HEK293 (cell line): ENCODE data around the gene SHC3.

Source experiments
- CTCF ChIA-PET: fragments of 350-600 bp; formaldehyde crosslinking; extraction: SDS; loops from one replicate; lab custom pipeline; 2021; ENCODE audit warnings: antibody characterized with exemption; lab: Yijun Ruan, JAX
- POLR2A ChIA-PET: fragments of 300-600 bp; formaldehyde crosslinking; extraction: SDS; loops from one replicate; lab custom pipeline; 2020; ENCODE audit warnings: antibody characterized with exemption, inconsistent platforms; lab: Yijun Ruan, JAX
- H3K27ac ChIP-seq: fragments of 200-500 bp; sonication (Bioruptor generic); 2 replicates; pipeline ENCODE4 v1.5.1; 2014; ENCODE audit warnings: low read depth, low read length, control low read depth, inconsistent platforms; ENCODE audit errors: extremely low read depth
- H3K36me3 ChIP-seq, 2 experiments: fragments of 200-500 bp in 1 of 2; sonication (Bioruptor generic) in 1 of 2; 1 replicate in 1 of 2; 2 replicates in 1 of 2; pipeline ENCODE4 v1.5.1; 2014 to 2017; ENCODE audit warnings: inconsistent platforms in 2 of 2, low read length in 2 of 2; ENCODE audit not compliant: control insufficient read depth in 2 of 2, insufficient read depth in 1 of 2
- H3K4me1 ChIP-seq: fragments of 200-500 bp; sonication (Bioruptor generic); 2 replicates; pipeline ENCODE4 v1.5.1; 2014; ENCODE audit warnings: mild to moderate bottlenecking, low read length, inconsistent platforms; ENCODE audit not compliant: control insufficient read depth, insufficient read depth
- H3K4me3 ChIP-seq: 2 replicates; pipeline ENCODE4 v1.5.1; 2011; ENCODE audit warnings: low read depth, mild to moderate bottlenecking, control low read depth, low read length, moderate library complexity
- H3K9me3 ChIP-seq: fragments of 200-500 bp; sonication (Bioruptor generic); 2 replicates; pipeline ENCODE4 v1.5.1; 2014; ENCODE audit warnings: low read depth, low read length, inconsistent platforms; ENCODE audit not compliant: control insufficient read depth, insufficient read depth
- GLIS1 ChIP-seq: fragments of 450-650 bp; formaldehyde crosslinking; IDR thresholded peaks from 2 replicates; pipeline ENCODE4 v1.5.1; 2016; ENCODE audit warnings: missing biosample characterization, missing genetic modification characterization
- KLF10 ChIP-seq: fragments of 450-650 bp; IDR thresholded peaks from 2 replicates; pipeline ENCODE4 v1.5.1; 2018; ENCODE audit warnings: missing biosample characterization, mild to moderate bottlenecking, missing genetic modification characterization
- KLF9 ChIP-seq: fragments of 450-650 bp; formaldehyde crosslinking; IDR thresholded peaks from 2 replicates; pipeline ENCODE4 v1.5.1; 2016; ENCODE audit warnings: missing biosample characterization, missing genetic modification characterization, low read depth
- SP3 ChIP-seq: fragments of 450-650 bp; formaldehyde crosslinking; IDR thresholded peaks from 2 replicates; pipeline ENCODE4 v1.5.1; 2016; ENCODE audit warnings: missing biosample characterization, missing genetic modification characterization
- TRIM28 ChIP-seq: IDR thresholded peaks from 2 replicates; pipeline ENCODE4 v1.6.1; 2011; ENCODE audit warnings: low read length, control low read depth, borderline replicate concordance
- WT1 ChIP-seq: fragments of 450-650 bp; formaldehyde crosslinking; IDR thresholded peaks from 2 replicates; pipeline ENCODE4 v1.5.1; 2016; ENCODE audit warnings: missing biosample characterization, missing genetic modification characterization
- ZIC2 ChIP-seq: fragments of 450-650 bp; formaldehyde crosslinking; IDR thresholded peaks from 2 replicates; pipeline ENCODE4 v1.5.1; 2016; ENCODE audit warnings: missing biosample characterization, missing genetic modification characterization
- ZNF146 ChIP-seq: fragments of 450-650 bp; formaldehyde crosslinking; IDR thresholded peaks from 2 replicates; pipeline ENCODE4 v1.5.1; 2016; ENCODE audit warnings: missing biosample characterization, missing genetic modification characterization
- ZNF23 ChIP-seq: fragments of 450-650 bp; formaldehyde crosslinking; IDR thresholded peaks from 2 replicates; pipeline ENCODE4 v1.5.1; 2016; ENCODE audit warnings: missing biosample characterization, missing genetic modification characterization, borderline replicate concordance
- ZNF24 ChIP-seq: fragments of 450-650 bp; formaldehyde crosslinking; IDR thresholded peaks from 2 replicates; pipeline ENCODE4 v1.5.1; 2016; ENCODE audit warnings: missing biosample characterization, missing genetic modification characterization
- ZNF423 ChIP-seq: fragments of 450-650 bp; formaldehyde crosslinking; IDR thresholded peaks from 2 replicates; pipeline ENCODE4 v1.5.1; 2016; ENCODE audit warnings: missing biosample characterization, missing genetic modification characterization
- ZNF501 ChIP-seq: fragments of 450-650 bp; formaldehyde crosslinking; IDR thresholded peaks from 2 replicates; pipeline ENCODE4 v1.5.1; 2016; ENCODE audit warnings: missing biosample characterization, missing genetic modification characterization
- ZNF621 ChIP-seq: fragments of 450-650 bp; formaldehyde crosslinking; IDR thresholded peaks from 2 replicates; pipeline ENCODE4 v1.5.1; 2017; ENCODE audit warnings: missing biosample characterization, missing genetic modification characterization
- ZNF626 ChIP-seq: fragments of 450-650 bp; sonication (Bioruptor Pico); formaldehyde crosslinking; IDR thresholded peaks from 2 replicates; pipeline ENCODE4 v1.5.1; 2018; ENCODE audit warnings: missing biosample characterization, missing genetic modification characterization, inconsistent platforms
- ZNF704 ChIP-seq: fragments of 450-650 bp; formaldehyde crosslinking; IDR thresholded peaks from 2 replicates; pipeline ENCODE4 v1.5.1; 2016; ENCODE audit warnings: missing biosample characterization, missing genetic modification characterization
- ZNF707 ChIP-seq: fragments of 450-650 bp; formaldehyde crosslinking; IDR thresholded peaks from 2 replicates; pipeline ENCODE4 v1.5.1; 2016; ENCODE audit warnings: missing biosample characterization, missing genetic modification characterization
- ZNF747 ChIP-seq: fragments of 450-650 bp; formaldehyde crosslinking; IDR thresholded peaks from 2 replicates; pipeline ENCODE4 v1.5.1; 2016; ENCODE audit warnings: missing biosample characterization, missing genetic modification characterization
- ZSCAN23 ChIP-seq: fragments of 450-650 bp; formaldehyde crosslinking; IDR thresholded peaks from 2 replicates; pipeline ENCODE4 v1.5.1; 2016; ENCODE audit warnings: missing biosample characterization, missing genetic modification characterization
- TF ChIP-seq, protein P1 (sequence below): fragments of 450-650 bp; formaldehyde crosslinking; IDR thresholded peaks from 2 replicates; pipeline ENCODE4 v1.5.1; 2016; ENCODE audit warnings: missing biosample characterization, missing genetic modification characterization

Gene SHC3

DNA sequence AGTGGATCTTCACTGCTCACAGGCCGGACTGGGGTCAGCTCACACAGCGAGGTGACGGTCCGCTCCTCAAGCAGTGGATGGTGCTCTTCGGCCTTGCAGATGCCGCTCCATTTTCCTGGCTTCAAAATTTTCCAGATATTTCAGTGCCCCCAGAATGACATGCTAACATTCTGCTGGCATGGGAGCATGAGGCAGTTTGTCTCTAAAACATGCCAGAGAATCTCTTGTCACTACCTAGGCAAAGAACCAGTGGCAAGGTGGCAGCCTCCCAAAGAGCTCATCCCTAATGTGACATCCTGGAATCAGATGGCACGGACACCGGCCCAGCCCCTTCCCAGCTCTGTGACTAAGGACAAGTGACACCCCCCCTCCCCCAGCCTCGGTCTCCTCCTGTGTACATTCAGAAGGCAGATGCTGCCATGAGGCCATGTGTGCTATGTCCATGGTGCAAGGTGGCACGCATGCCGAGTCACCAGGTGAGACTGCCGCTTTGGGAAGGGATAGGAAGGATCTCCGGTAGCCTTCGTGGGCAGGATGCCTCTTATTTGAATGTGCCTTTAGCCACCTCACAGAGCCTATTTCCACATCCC, 184.7 kb downstream of the SHC3 start:
- H3K27ac ChIP-seq, result no peak overlapping the region
- H3K36me3 ChIP-seq, result peaks cover 0 to 15% of the 10 kb centered on the region in 2 experiments; a peak in 1 of 3 replicates
- no peaks in the 10 kb centered on the region for H3K9me3 ChIP-seq
- CTCF ChIA-PET, result no interaction called here
- no peak overlapping the region for H3K4me3 ChIP-seq
- POLR2A ChIA-PET, result no interaction called here
- H3K4me1 ChIP-seq, result peaks cover 5% of the 10 kb centered on the region; the same call in 1 of the 2 replicates
- TF ChIP-seq ZNF423 (no peak), ZNF707 (tag by site-specific recombination) (no peak), ZNF23 (tag by site-specific recombination) (no peak), TRIM28 (no peak), SP3 (no peak), ZNF501 (tag by site-specific recombination) (no peak), ZNF626 (no peak), KLF9 (no peak), ZNF621 (tag by site-specific recombination) (no peak), ZNF704 (tag by site-specific recombination) (no peak), KLF10 (tag by site-specific recombination) (no peak), ZNF24 (tag by site-specific recombination) (no peak), ZNF747 (tag by site-specific recombination) (no peak)
- TF ChIP-seq, protein P1, sequence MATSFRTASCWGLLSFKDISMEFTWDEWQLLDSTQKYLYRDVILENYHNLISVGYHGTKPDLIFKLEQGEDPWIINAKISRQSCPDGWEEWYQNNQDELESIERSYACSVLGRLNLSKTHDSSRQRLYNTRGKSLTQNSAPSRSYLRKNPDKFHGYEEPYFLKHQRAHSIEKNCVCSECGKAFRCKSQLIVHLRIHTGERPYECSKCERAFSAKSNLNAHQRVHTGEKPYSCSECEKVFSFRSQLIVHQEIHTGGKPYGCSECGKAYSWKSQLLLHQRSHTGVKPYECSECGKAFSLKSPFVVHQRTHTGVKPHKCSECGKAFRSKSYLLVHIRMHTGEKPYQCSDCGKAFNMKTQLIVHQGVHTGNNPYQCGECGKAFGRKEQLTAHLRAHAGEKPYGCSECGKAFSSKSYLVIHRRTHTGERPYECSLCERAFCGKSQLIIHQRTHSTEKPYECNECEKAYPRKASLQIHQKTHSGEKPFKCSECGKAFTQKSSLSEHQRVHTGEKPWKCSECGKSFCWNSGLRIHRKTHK (tag by site-specific recombination), result no peak

DNA sequence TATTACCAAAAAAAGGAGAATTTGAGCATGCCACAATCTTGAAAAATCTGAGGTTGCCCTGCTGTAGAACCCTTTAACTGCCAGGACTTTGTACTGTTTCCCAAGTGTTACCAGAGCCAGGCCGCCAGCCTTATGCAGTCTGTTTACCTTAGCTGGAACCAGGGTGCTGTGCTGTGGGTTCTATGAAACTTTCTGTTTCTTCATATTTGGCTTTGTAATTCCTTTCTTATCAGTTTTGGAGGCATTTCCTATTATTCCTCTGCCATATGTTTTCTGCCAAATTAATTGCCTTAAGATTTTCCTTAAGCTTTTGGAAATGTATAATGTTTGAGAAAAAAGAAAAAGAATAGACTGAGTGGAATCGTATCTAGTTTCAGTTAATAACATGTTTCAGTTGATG, 185.3 kb downstream of the SHC3 start:
- Histone ChIP-seq H3K4me1 (peaks cover 5% of the 10 kb centered on the region; the same call in 1 of the 2 replicates), H3K9me3 (no peaks in the 10 kb centered on the region), H3K27ac (no peak overlapping the region), H3K36me3 (peaks cover 0 to 15% of the 10 kb centered on the region in 2 experiments; a peak in 1 of 3 replicates), H3K4me3 (no peak overlapping the region)
- POLR2A ChIA-PET, result no interaction called here
- no peak for TF ChIP-seq ZIC2 (tag by site-specific recombination)
- no peak for TF ChIP-seq GLIS1
- TF ChIP-seq ZNF146 (tag by site-specific recombination), result no peak
- TF ChIP-seq ZSCAN23 (tag by site-specific recombination), result no peak
- TF ChIP-seq WT1 (tag by site-specific recombination), result no peak
- TF ChIP-seq, all 188 proteins: peak for 0
- CTCF ChIA-PET, result no interaction called here

GRCh38 chr9:88992556-88992955, 186.1 kb downstream of the SHC3 start:
- H3K27ac ChIP-seq, result no peak overlapping the region
- H3K4me3 ChIP-seq, result peak overlapping the region; percentile 74; the same call in 1 of the 2 replicates
- H3K4me1 ChIP-seq, result peaks cover 5% of the 10 kb centered on the region; the same call in 1 of the 2 replicates
- TF ChIP-seq ZNF704 (tag by site-specific recombination), result no peak
- TF ChIP-seq, all 188 proteins: peak for 0
- CTCF ChIA-PET, result interaction anchor here (0.5 to 0.9 kb wide), 4 partner anchors 8 to 356 kb away, joined by 3 to 5 read pairs (median 4); no protein-coding TSS in a partner anchor
- Histone ChIP-seq H3K36me3 (peaks cover 0 to 15% of the 10 kb centered on the region in 2 experiments; a peak in 1 of 3 replicates), H3K9me3 (no peaks in the 10 kb centered on the region)
- POLR2A ChIA-PET, result no interaction called here
